NCI-H748 (cell line): ENCODE data around the gene SRRM3.
"Not testable (repeated sequence)": the region's sequence is repeated elsewhere in the genome, so short reads cannot be mapped to it uniquely, and the experiment has no call there.

Experiments
- DNase-seq: peaks from one replicate; lab custom pipeline; 2025; ENCODE audit not compliant: unreplicated experiment; lab: John Stamatoyannopoulos, UW

The SRRM3 gene

GRCh38 chr7:76201732-76202665, at the start of gene SRRM3:
SRRM3 (plus strand) TSS chr7:76201896; CDS start chr7:76235067, 33,171 bp downstream.
- DNase-seq, result peak; percentile 86

GRCh38 chr7:76151932-76152331, 49.8 kb upstream of the SRRM3 start:
- DNase-seq, result no peak

- DNase-seq, result not testable (repeated sequence)
These were observed 48.0 kb upstream of the SRRM3 start for GRCh38 chr7:76153571-76154230.

GRCh38 chr7:76155938-76156337, 45.8 kb upstream of the SRRM3 start:
- DNase-seq, result no peak

GRCh38 chr7:76156992-76157685, 44.6 kb upstream of the SRRM3 start:
- DNase-seq, result not testable (repeated sequence)

- DNase-seq, result not testable (repeated sequence)
These were observed 43.3 kb upstream of the SRRM3 start for GRCh38 chr7:76158416-76158815.

GRCh38 chr7:76162416-76163170, 39.1 kb upstream of the SRRM3 start:
- DNase-seq, result not testable (repeated sequence)

- peak; percentile 78 for DNase-seq
These were observed 37.9 kb upstream of the SRRM3 start for GRCh38 chr7:76163812-76164211.

GRCh38 chr7:76165106-76165972, 36.4 kb upstream of the SRRM3 start:
- DNase-seq, result no peak

GRCh38 chr7:76165973-76166403, 35.7 kb upstream of the SRRM3 start:
- no peak for DNase-seq

GRCh38 chr7:76166404-76167255, 35.1 kb upstream of the SRRM3 start:
- peak; percentile 98 for DNase-seq

GRCh38 chr7:76173566-76174205, 28.0 kb upstream of the SRRM3 start:
- no peak for DNase-seq

- not testable (repeated sequence) for DNase-seq
These were observed 24.7 kb upstream of the SRRM3 start for GRCh38 chr7:76176951-76177350.

GRCh38 chr7:76179686-76180085, 22.0 kb upstream of the SRRM3 start:
- no peak for DNase-seq

- DNase-seq, result no peak
These were observed 19.3 kb upstream of the SRRM3 start for GRCh38 chr7:76182225-76182960.

- no peak for DNase-seq
These were observed 16.4 kb upstream of the SRRM3 start for GRCh38 chr7:76185187-76185896.

- DNase-seq, result no peak
These were observed 14.4 kb upstream of the SRRM3 start for GRCh38 chr7:76187272-76187671.
